ENCODE results near the gene KL. TPM values are rescaled to one million over a fixed set of nuclear protein-coding genes. Genes with fewer than 3 reads are reported as not detected.

Gene KL
- total RNA-seq, 1 donor from 2014 or later = not detected

DNA sequence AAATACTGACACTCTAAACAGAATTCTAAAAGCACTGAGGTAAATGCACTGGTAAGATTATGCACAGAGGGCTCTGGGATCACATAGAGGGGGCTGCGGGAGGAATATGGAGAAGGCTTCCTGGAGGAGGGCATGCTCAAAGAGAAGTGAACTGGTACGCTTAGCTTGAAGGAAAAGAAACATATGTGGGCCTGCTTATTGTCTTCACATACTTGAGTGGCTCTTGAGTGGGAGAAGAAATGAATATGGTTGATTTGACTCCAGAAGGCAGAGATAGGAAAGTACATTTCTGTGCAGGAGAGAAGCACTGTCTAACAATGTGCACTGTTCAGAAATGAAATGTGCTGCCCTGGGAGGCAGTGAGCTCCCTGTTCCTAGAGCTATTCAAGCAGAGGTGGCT lies 91.1 kb downstream of the KL start:
- Histone ChIP-seq H3K27me3 (no peaks in the 10 kb centered on the region), H3K36me3 (no peaks in the 10 kb centered on the region), H3K4me1 (no peaks in the 10 kb centered on the region), H3K4me3 (no peak overlapping the region), H3K27ac (no peak overlapping the region), H3F3A (ENCODE audit: low read depth) (no peaks in the 10 kb centered on the region), H3K4me2 (no peak overlapping the region), H3K79me2 (ENCODE audit: low read depth) (no peaks in the 10 kb centered on the region), H3K9ac (no peak overlapping the region), H2AFZ (replicated peaks) (no peak overlapping the region), H4K20me1 (ENCODE audit: low read depth) (no peaks in the 10 kb centered on the region), H3K9me3 (ENCODE audit: low read depth) (no peaks in the 10 kb centered on the region)
- TF ChIP-seq, protein P1, sequence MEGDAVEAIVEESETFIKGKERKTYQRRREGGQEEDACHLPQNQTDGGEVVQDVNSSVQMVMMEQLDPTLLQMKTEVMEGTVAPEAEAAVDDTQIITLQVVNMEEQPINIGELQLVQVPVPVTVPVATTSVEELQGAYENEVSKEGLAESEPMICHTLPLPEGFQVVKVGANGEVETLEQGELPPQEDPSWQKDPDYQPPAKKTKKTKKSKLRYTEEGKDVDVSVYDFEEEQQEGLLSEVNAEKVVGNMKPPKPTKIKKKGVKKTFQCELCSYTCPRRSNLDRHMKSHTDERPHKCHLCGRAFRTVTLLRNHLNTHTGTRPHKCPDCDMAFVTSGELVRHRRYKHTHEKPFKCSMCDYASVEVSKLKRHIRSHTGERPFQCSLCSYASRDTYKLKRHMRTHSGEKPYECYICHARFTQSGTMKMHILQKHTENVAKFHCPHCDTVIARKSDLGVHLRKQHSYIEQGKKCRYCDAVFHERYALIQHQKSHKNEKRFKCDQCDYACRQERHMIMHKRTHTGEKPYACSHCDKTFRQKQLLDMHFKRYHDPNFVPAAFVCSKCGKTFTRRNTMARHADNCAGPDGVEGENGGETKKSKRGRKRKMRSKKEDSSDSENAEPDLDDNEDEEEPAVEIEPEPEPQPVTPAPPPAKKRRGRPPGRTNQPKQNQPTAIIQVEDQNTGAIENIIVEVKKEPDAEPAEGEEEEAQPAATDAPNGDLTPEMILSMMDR (IDR thresholded peaks at IDR 0.05) = no peak
- no peak for TF ChIP-seq EZH2phosphoT487 (IDR thresholded peaks at IDR 0.05)
- TF ChIP-seq EZH2 (IDR thresholded peaks at IDR 0.05) = no peak
- Mint-ChIP-seq H3K36me3 (peaks cover 2% of the 10 kb centered on the region), H3K27ac (no peak overlapping the region), H3K9me3 (no peaks in the 10 kb centered on the region), H3K4me3 (no peak overlapping the region), H3K4me1 (peaks cover 6% of the 10 kb centered on the region), H3K27me3 (ENCODE audit: insufficient read depth, low read depth) (peaks cover 9% of the 10 kb centered on the region)
- no peak for DNase-seq (ENCODE audit: low spot score)

DNA sequence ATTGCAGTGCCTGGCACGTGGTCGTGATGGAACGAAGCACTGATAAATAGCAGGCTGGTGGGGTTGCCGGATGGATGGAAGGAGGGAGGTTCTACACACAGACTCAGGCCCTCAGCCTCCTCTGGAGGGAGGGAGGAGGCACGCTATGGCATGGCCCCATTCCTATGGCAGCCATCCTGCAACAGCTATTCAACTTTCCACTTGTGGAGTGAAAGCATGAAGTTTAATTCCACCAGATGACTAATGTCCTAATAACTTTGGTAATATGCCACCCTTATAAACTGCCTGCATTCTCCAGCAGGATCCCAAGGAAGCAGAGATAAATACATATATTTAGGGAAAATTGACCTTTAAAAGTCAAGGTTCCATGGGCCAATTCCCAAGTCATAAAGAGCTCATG lies 92.4 kb downstream of the KL start:
- no peak for DNase-seq (ENCODE audit: low spot score)
- H3K27me3 Mint-ChIP-seq (ENCODE audit: insufficient read depth, low read depth) = peaks cover 9% of the 10 kb centered on the region
- H3K27ac Mint-ChIP-seq = no peak overlapping the region
- no peak overlapping the region for H3K4me3 ChIP-seq
- H3K36me3 ChIP-seq = no peaks in the 10 kb centered on the region
- no peak overlapping the region for H3K27ac ChIP-seq
- H3K27me3 ChIP-seq = no peaks in the 10 kb centered on the region
- no peak overlapping the region for H3K9ac ChIP-seq
- H3K4me1 Mint-ChIP-seq = peaks cover 10% of the 10 kb centered on the region
- H4K20me1 ChIP-seq (ENCODE audit: low read depth) = no peaks in the 10 kb centered on the region
- no peak overlapping the region for H3K4me2 ChIP-seq
- H3K79me2 ChIP-seq (ENCODE audit: low read depth) = no peaks in the 10 kb centered on the region
- H3K9me3 ChIP-seq (ENCODE audit: low read depth) = no peaks in the 10 kb centered on the region
- peaks cover 2% of the 10 kb centered on the region for H3K36me3 Mint-ChIP-seq
- no peak overlapping the region for H3K4me3 Mint-ChIP-seq
- TF ChIP-seq, protein P1 (IDR thresholded peaks at IDR 0.05) = no peak
- no peak for TF ChIP-seq EZH2phosphoT487 (IDR thresholded peaks at IDR 0.05)
- TF ChIP-seq EZH2 (IDR thresholded peaks at IDR 0.05) = no peak
- no peak overlapping the region for H2AFZ ChIP-seq (replicated peaks)
- H3F3A ChIP-seq (ENCODE audit: low read depth) = no peaks in the 10 kb centered on the region
- H3K9me3 Mint-ChIP-seq = no peaks in the 10 kb centered on the region
- H3K4me1 ChIP-seq = no peaks in the 10 kb centered on the region

DNA sequence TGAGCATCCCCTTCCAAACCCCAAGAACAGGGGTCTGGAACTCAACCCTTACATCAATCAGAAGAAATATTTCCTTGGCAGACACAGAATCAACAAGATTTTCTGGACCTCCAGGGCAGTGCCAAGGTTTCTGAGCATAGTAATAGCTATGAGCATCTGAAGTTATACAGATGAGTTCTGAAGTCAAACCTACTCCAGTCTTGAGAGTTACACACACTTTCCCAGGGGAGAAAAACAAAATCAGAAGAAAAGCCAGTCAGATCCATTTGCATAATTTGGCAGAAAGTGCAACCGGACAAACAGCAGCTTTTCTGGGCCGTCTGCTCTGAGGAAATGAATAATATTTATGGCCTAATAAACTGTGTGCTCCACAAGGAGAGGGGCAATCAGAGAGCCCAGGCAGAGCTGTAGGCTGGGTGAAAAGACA lies 93.1 kb downstream of the KL start:
- Histone ChIP-seq H3F3A (ENCODE audit: low read depth) (no peaks in the 10 kb centered on the region), H3K27ac (no peak overlapping the region), H4K20me1 (ENCODE audit: low read depth) (no peaks in the 10 kb centered on the region), H3K79me2 (ENCODE audit: low read depth) (no peaks in the 10 kb centered on the region), H3K9me3 (ENCODE audit: low read depth) (no peaks in the 10 kb centered on the region), H3K36me3 (no peaks in the 10 kb centered on the region), H2AFZ (replicated peaks) (no peak overlapping the region), H3K4me1 (no peaks in the 10 kb centered on the region), H3K27me3 (no peaks in the 10 kb centered on the region), H3K9ac (no peak overlapping the region), H3K4me2 (no peak overlapping the region), H3K4me3 (no peak overlapping the region)
- no peak for DNase-seq (ENCODE audit: low spot score)
- Mint-ChIP-seq H3K36me3 (peaks cover 2% of the 10 kb centered on the region), H3K4me3 (no peak overlapping the region), H3K4me1 (peaks cover 10% of the 10 kb centered on the region), H3K9me3 (no peaks in the 10 kb centered on the region), H3K27ac (no peak overlapping the region), H3K27me3 (ENCODE audit: insufficient read depth, low read depth) (peaks cover 9% of the 10 kb centered on the region)
- TF ChIP-seq EZH2phosphoT487 (IDR thresholded peaks at IDR 0.05) (no peak), EZH2 (IDR thresholded peaks at IDR 0.05) (no peak)
- TF ChIP-seq, protein P1 (IDR thresholded peaks at IDR 0.05) = no peak
